H9 (cell line): ENCODE measurements around the gene KRTAP12-2. TPM values are rescaled to one million over a fixed set of nuclear protein-coding genes. Genes with fewer than 3 reads are reported as not detected.

Experiments
- DNase-seq: peaks from one replicate; pipeline ENCODE4 v3.0.0-alpha.2; 2017
- H2AFZ ChIP-seq: one replicate; pipeline ENCODE4 v1.6.1; 2013; ENCODE audit warnings: mild to moderate bottlenecking, low read length, control low read depth, moderate library complexity
- H2AK5ac ChIP-seq: 2 replicates; pipeline ENCODE4 v1.6.1; 2013; ENCODE audit warnings: low read length, control low read depth, mixed read lengths; ENCODE audit not compliant: insufficient read length
- H2BK120ac ChIP-seq: one replicate; pipeline ENCODE4 v1.6.1; 2013; ENCODE audit warnings: low read depth, mild to moderate bottlenecking, low read length, control low read depth, inconsistent platforms; ENCODE audit not compliant: poor library complexity, severe bottlenecking
- H2BK12ac ChIP-seq: 2 replicates; pipeline ENCODE4 v1.6.1; 2013; ENCODE audit warnings: low read length, control low read depth, mixed read lengths, low read depth; ENCODE audit not compliant: insufficient read length
- H2BK15ac ChIP-seq: 2 replicates; pipeline ENCODE4 v1.6.1; 2013; ENCODE audit warnings: low read depth, low read length, control low read depth
- H2BK20ac ChIP-seq: one replicate; pipeline ENCODE4 v1.6.1; 2013; ENCODE audit warnings: low read depth, mild to moderate bottlenecking, low read length, control low read depth, inconsistent platforms; ENCODE audit not compliant: poor library complexity, severe bottlenecking
- H2BK5ac ChIP-seq: 2 replicates; pipeline ENCODE4 v1.6.1; 2013; ENCODE audit warnings: low read length, control low read depth, mixed read lengths; ENCODE audit not compliant: insufficient read length
- H3K14ac ChIP-seq: 2 replicates; pipeline ENCODE4 v1.6.1; 2013; ENCODE audit warnings: low read length, control low read depth; ENCODE audit not compliant: insufficient read depth
- H3K18ac ChIP-seq: 2 replicates; pipeline ENCODE4 v1.6.1; 2013; ENCODE audit warnings: low read depth, mild to moderate bottlenecking, mixed read lengths, low read length, control low read depth; ENCODE audit not compliant: insufficient read length
- H3K23ac ChIP-seq: 2 replicates; pipeline ENCODE4 v1.6.1; 2013; ENCODE audit warnings: low read length, control low read depth, mixed read lengths, low read depth; ENCODE audit not compliant: insufficient read length
- H3K23me2 ChIP-seq: 2 replicates; pipeline ENCODE4 v1.6.1; 2013; ENCODE audit warnings: low read depth, mild to moderate bottlenecking, mixed read lengths, low read length, control low read depth; ENCODE audit not compliant: insufficient read length, poor library complexity, severe bottlenecking
- H3K27ac ChIP-seq: 2 replicates; pipeline ENCODE4 v1.5.1; 2013; ENCODE audit warnings: low read length, control low read depth, mixed read lengths, low read depth; ENCODE audit not compliant: insufficient read length
- H3K27me3 ChIP-seq: 2 replicates; pipeline ENCODE4 v1.6.1; 2013; ENCODE audit warnings: low read length, control low read depth, inconsistent platforms; ENCODE audit not compliant: insufficient read depth
- H3K4ac ChIP-seq: 2 replicates; pipeline ENCODE4 v1.6.1; 2013; ENCODE audit warnings: low read depth, mild to moderate bottlenecking, control low read depth, inconsistent platforms, low read length, moderate library complexity
- H3K4me1 ChIP-seq: 2 replicates; pipeline ENCODE4 v1.6.1; 2013; ENCODE audit warnings: low read length, control low read depth, inconsistent platforms; ENCODE audit not compliant: insufficient read depth
- H3K4me2 ChIP-seq: 2 replicates; pipeline ENCODE4 v1.6.1; 2013; ENCODE audit warnings: low read length, control low read depth, mixed read lengths; ENCODE audit not compliant: insufficient read length, insufficient read depth
- H3K56ac ChIP-seq: 2 replicates; pipeline ENCODE4 v1.6.1; 2013; ENCODE audit warnings: low read depth, mild to moderate bottlenecking, mixed read lengths, low read length, control low read depth; ENCODE audit not compliant: insufficient read length
- H3K79me1 ChIP-seq: 2 replicates; pipeline ENCODE4 v1.6.1; 2013; ENCODE audit warnings: low read depth, mild to moderate bottlenecking, moderate library complexity, low read length, control low read depth, inconsistent platforms; ENCODE audit not compliant: insufficient read depth, poor library complexity, severe bottlenecking
- H3K79me2 ChIP-seq: 2 replicates; pipeline ENCODE4 v1.6.1; 2013; ENCODE audit warnings: low read length, control low read depth, inconsistent platforms; ENCODE audit not compliant: insufficient read depth
- H3K9ac ChIP-seq: 2 replicates; pipeline ENCODE4 v1.6.1; 2013; ENCODE audit warnings: low read length, control low read depth, mixed read lengths; ENCODE audit not compliant: insufficient read length; ENCODE audit errors: extremely low read depth
- H3K9me3 ChIP-seq: one replicate; pipeline ENCODE4 v1.6.1; 2013; ENCODE audit warnings: low read depth, low read length, inconsistent platforms; ENCODE audit not compliant: control insufficient read depth
- H3T11ph ChIP-seq: one replicate; pipeline ENCODE4 v1.6.1; 2013; ENCODE audit warnings: mild to moderate bottlenecking, low read length, control low read depth, inconsistent platforms
- H4K20me1 ChIP-seq: one replicate; pipeline ENCODE4 v1.6.1; 2013; ENCODE audit not compliant: control insufficient read depth, insufficient read length, insufficient read depth
- H4K5ac ChIP-seq: 2 replicates; pipeline ENCODE4 v1.6.1; 2013; ENCODE audit warnings: low read depth, mild to moderate bottlenecking, mixed read lengths, low read length, control low read depth; ENCODE audit not compliant: insufficient read length
- H4K8ac ChIP-seq: replicated peaks from 2 replicates; pipeline ENCODE4 v1.6.1; 2013; ENCODE audit warnings: low read length, control low read depth, mixed read lengths, low read depth; ENCODE audit not compliant: insufficient read length
- H4K91ac ChIP-seq: 2 replicates; pipeline ENCODE4 v1.6.1; 2013; ENCODE audit warnings: low read depth, mild to moderate bottlenecking, moderate library complexity, mixed read lengths, low read length, control low read depth; ENCODE audit not compliant: insufficient read length
- H3K27ac Mint-ChIP-seq, 3 experiments: 2 replicates in 2 of 3; 3 replicates in 1 of 3; pipeline ENCODE4 v1.8.0; 2020 to 2021; ENCODE audit warnings: mixed read lengths in 3 of 3, mild to moderate bottlenecking in 1 of 3, moderate library complexity in 1 of 3
- H3K27me3 Mint-ChIP-seq: 2 replicates; pipeline ENCODE4 v1.8.0; 2021; ENCODE audit warnings: low read depth, mild to moderate bottlenecking, moderate library complexity, mixed read lengths
- H3K36me3 Mint-ChIP-seq, 3 experiments: 2 replicates in 2 of 3; 3 replicates in 1 of 3; pipeline ENCODE4 v1.8.0; 2020 to 2021; ENCODE audit warnings: low read depth in 3 of 3, mixed read lengths in 3 of 3; ENCODE audit not compliant: insufficient read depth in 1 of 3
- H3K4me1 Mint-ChIP-seq, 2 experiments: 2 replicates each; pipeline ENCODE4 v1.8.0; 2020; ENCODE audit warnings: mixed read lengths in 2 of 2
- H3K4me3 Mint-ChIP-seq, 2 experiments: 2 replicates in 1 of 2; 3 replicates in 1 of 2; pipeline ENCODE4 v1.8.0; 2020 to 2021; ENCODE audit warnings: mild to moderate bottlenecking in 2 of 2, mixed read lengths in 2 of 2, moderate library complexity in 1 of 2
- H3K9me3 Mint-ChIP-seq, 2 experiments: 2 replicates in 1 of 2; 3 replicates in 1 of 2; pipeline ENCODE4 v1.8.0; 2020; ENCODE audit warnings: mild to moderate bottlenecking in 2 of 2, mixed read lengths in 2 of 2, moderate library complexity in 1 of 2
- WGBS: extraction: QIAGEN DNeasy Blood & Tissue Kit; methylation state at CpG from one replicate; pipeline ENCODE4 v1.1.7; 2013; ENCODE audit warnings: missing lambda C conversion rate, low lambda C conversion rate, mixed read lengths; ENCODE audit not compliant: insufficient read length; ENCODE audit errors: extremely low coverage; 5-methylcytosine and 5-hydroxymethylcytosine counted together
- total RNA-seq: library from RNA; stranded (reverse); gene quantifications from 2 replicates; pipeline ENCODE4 v1.2.1, GENCODE V29; 2021
- TF ChIP-seq, protein P1 (sequence below): fragments of 200-600 bp; sonication (generic); conservative IDR thresholded peaks from 3 replicates; pipeline ENCODE4 v1.8.0; 2021; ENCODE audit warnings: antibody characterized with exemption, mild to moderate bottlenecking

The KRTAP12-2 gene
- total RNA-seq, 1 experiment from 2014 or later: not detected

DNA sequence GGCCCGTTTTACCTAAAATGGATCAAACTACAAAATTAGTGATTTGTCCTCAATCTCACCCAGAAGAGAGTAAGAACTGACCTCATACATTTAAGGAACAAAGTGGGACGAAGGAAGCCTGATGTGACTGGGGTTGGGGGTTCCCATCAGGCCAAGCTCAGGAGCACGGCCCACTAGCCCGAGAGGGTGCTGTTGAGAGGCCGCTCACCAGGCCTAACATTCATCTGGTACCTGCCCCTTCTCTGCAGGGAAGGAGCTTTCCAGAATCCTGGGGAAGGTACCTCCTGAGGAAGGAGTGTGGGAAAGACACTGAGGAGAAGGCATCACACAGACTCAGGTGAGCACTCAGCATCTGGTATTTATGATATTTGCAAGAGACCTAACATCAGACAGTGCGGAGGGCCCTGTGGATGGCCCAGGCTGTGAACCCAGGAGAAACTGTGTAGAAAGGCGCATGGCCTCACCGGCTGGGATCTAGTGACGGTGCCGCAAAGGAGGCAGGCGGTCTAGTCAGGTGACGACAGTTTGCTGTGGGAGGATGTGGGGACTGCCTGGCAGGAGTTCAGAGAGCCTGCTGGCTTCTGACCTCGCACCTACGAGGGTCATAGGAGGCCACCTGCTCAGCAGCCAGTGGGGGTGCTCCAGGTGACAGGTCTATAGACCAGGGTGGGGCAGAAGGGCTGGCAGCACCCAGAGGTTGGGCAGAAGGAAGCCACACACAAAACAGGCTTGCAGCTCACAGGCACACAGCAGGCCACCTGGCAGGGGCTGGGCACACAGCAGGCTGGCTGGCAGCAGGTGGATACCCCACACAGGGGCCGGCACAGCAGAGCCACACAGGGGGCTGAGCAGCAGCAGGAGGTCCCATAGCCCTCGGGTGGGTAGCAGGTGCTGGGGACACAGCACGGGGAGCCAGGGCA, 12.8 kb downstream of the KRTAP12-2 start:
- Histone ChIP-seq H2BK15ac (no peak overlapping the region), H3K23me2 (no peaks in the 10 kb centered on the region), H2BK5ac (no peak overlapping the region), H2BK120ac (no peak overlapping the region), H2AK5ac (no peak overlapping the region), H2BK12ac (no peak overlapping the region), H3K18ac (no peak overlapping the region), H3K23ac (no peak overlapping the region), H3K14ac (no peak overlapping the region), H4K91ac (no peak overlapping the region), H3K4me2 (no peak overlapping the region), H4K20me1 (no peaks in the 10 kb centered on the region), H2AFZ (no peak overlapping the region), H3K9ac (no peak overlapping the region), H3K4ac (no peak overlapping the region), H3K79me1 (no peaks in the 10 kb centered on the region), H2BK20ac (no peak overlapping the region), H3K79me2 (no peaks in the 10 kb centered on the region), H4K5ac (no peak overlapping the region), H3K4me1 (no peaks in the 10 kb centered on the region), H3K9me3 (no peaks in the 10 kb centered on the region), H3K27me3 (no peaks in the 10 kb centered on the region), H4K8ac (no peak overlapping the region), H3T11ph (no peak overlapping the region), H3K56ac (no peak overlapping the region), H3K27ac (no peak overlapping the region)
- Mint-ChIP-seq H3K9me3 (peaks cover 15 to 16% of the 10 kb centered on the region in 2 experiments; a peak in 4 of 5 replicates), H3K27me3 (peaks cover 22% of the 10 kb centered on the region), H3K4me1 (peaks cover 8 to 18% of the 10 kb centered on the region in 2 experiments), H3K27ac (no peak overlapping the region), H3K4me3 (no peak overlapping the region), H3K36me3 (peaks cover 4 to 15% (median 8%) of the 10 kb centered on the region in 3 experiments)
- DNase-seq: no peak
- WGBS: no CpG with 5 or more reads among the region's 17 CpGs
- TF ChIP-seq, protein P1, sequence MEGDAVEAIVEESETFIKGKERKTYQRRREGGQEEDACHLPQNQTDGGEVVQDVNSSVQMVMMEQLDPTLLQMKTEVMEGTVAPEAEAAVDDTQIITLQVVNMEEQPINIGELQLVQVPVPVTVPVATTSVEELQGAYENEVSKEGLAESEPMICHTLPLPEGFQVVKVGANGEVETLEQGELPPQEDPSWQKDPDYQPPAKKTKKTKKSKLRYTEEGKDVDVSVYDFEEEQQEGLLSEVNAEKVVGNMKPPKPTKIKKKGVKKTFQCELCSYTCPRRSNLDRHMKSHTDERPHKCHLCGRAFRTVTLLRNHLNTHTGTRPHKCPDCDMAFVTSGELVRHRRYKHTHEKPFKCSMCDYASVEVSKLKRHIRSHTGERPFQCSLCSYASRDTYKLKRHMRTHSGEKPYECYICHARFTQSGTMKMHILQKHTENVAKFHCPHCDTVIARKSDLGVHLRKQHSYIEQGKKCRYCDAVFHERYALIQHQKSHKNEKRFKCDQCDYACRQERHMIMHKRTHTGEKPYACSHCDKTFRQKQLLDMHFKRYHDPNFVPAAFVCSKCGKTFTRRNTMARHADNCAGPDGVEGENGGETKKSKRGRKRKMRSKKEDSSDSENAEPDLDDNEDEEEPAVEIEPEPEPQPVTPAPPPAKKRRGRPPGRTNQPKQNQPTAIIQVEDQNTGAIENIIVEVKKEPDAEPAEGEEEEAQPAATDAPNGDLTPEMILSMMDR: no peak
